ENCODE measurements around the gene GHRL. TPM values are rescaled to one million over a fixed set of nuclear protein-coding genes. Genes with fewer than 3 reads are reported as not detected.

GHRL gene
- total RNA-seq, 1 experiment from 2014 or later, result 0.85 TPM

DNA sequence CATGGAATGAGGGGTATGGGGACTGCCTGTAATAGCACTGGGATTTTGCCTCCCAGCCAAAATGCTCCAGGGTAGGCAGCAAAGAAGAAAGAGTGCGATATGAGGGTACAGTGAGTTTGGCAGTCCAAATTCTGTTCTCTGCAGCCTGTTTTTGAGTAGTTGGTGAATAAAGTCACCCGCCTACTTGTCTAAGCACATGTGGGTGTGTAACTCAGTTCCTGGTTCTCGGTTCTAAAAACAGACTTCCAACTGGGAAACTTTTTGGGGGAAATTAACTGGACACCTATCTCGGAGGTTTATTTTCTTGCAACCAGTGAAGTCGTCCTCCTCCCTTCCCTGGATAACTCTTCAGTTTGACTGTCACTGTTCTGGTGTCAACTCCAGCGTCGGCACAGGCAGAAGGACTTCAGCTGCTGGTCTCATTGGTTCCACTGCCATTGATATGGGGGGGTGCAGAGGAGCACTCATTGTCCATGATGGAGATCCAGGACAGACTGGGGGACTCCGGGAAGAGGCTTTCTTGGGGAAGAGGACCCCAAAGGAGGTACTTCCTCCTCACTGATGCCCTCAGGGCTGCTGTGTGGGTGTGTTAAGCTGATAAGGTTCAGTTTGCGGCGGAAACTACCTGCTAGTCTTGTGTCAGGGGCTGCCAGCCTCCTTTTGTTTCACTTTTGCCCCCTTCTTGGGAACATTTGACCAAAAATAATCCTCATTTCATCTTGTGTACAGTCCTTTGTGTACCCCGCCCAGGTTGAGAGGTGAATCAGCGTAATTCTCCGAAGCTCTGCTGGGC lies 13.2 kb downstream of the GHRL start:
- Mint-ChIP-seq H3K9me3 (ENCODE audit: low read depth, unreplicated experiment) (no peaks in the 10 kb centered on the region), H3K27ac (ENCODE audit: unreplicated experiment) (no peak overlapping the region), H3K4me1 (ENCODE audit: low read depth, unreplicated experiment) (no peaks in the 10 kb centered on the region), H3K4me3 (ENCODE audit: low read depth, unreplicated experiment) (no peak overlapping the region), H3K36me3 (ENCODE audit: insufficient read depth, unreplicated experiment) (peaks cover 31% of the 10 kb centered on the region), H3K27me3 (ENCODE audit: unreplicated experiment) (no peaks in the 10 kb centered on the region)
- TF ChIP-seq CTCF (IDR thresholded peaks at IDR 0.05; ENCODE audit: unreplicated experiment), result no peak
- CTCF ChIA-PET, result interaction anchor here (0.5 kb wide), 1 partner anchor 262 kb away, joined by 3 read pairs; no protein-coding TSS in a partner anchor
- intact Hi-C loops (cut with micrococcal nuclease; ENCODE audit: unreplicated experiment), result no loop called here
- BruUV-seq (replicated peaks), result no TSS peak
- DNase-seq, result no peak

GRCh38 chr3:10278501-10278900 lies 14.2 kb downstream of the GHRL start:
- Mint-ChIP-seq H3K27me3 (ENCODE audit: unreplicated experiment) (no peaks in the 10 kb centered on the region), H3K4me1 (ENCODE audit: low read depth, unreplicated experiment) (peaks cover 9% of the 10 kb centered on the region), H3K27ac (ENCODE audit: unreplicated experiment) (no peak overlapping the region), H3K9me3 (ENCODE audit: low read depth, unreplicated experiment) (no peaks in the 10 kb centered on the region), H3K36me3 (ENCODE audit: insufficient read depth, unreplicated experiment) (peaks cover 29% of the 10 kb centered on the region), H3K4me3 (ENCODE audit: low read depth, unreplicated experiment) (no peak overlapping the region)
- CTCF ChIA-PET, result interaction anchor here (0.5 to 0.6 kb wide), 2 partner anchors 29 to 260 kb away, joined by 3 read pairs; no protein-coding TSS in a partner anchor
- no TSS peak for BruUV-seq (replicated peaks)
- intact Hi-C loops (cut with micrococcal nuclease; ENCODE audit: unreplicated experiment), result no loop called here
- TF ChIP-seq CTCF (IDR thresholded peaks at IDR 0.05; ENCODE audit: unreplicated experiment), result no peak
- DNase-seq, result no peak

DNA sequence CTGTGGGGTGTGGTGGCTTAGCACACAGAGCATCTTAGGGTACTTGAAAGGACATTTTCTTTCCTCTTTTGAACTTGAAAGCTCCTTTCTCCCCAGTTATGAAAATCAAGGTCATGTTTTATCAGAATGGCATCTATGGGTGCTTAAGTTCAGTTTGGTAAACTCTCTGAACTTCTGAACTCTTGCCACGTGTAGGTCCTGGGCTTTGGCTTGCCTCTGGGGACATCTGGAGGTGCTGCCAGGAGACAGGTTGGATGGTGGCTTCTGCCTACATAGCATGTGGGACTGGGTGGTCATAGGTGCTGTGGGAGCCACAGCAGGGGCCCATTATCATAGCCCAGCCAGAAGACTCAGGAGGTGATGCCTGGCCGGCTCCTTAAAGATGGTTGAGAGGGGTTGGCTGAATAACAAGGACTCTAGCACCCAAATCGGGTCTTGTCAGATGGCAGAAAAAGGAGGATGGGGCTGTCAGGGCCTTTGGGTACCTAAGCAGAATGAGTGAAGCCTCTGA lies 15.6 kb downstream of the GHRL start:
- Mint-ChIP-seq H3K4me1 (ENCODE audit: low read depth, unreplicated experiment) (peaks cover 19% of the 10 kb centered on the region), H3K27me3 (ENCODE audit: unreplicated experiment) (no peaks in the 10 kb centered on the region), H3K36me3 (ENCODE audit: insufficient read depth, unreplicated experiment) (peaks cover 33% of the 10 kb centered on the region), H3K4me3 (ENCODE audit: low read depth, unreplicated experiment) (no peak overlapping the region), H3K27ac (ENCODE audit: unreplicated experiment) (no peak overlapping the region), H3K9me3 (ENCODE audit: low read depth, unreplicated experiment) (no peaks in the 10 kb centered on the region)
- BruUV-seq (replicated peaks), result no TSS peak
- intact Hi-C loops (cut with micrococcal nuclease; ENCODE audit: unreplicated experiment), result no loop called here
- CTCF ChIA-PET, result no interaction called here
- no peak for DNase-seq
- TF ChIP-seq CTCF (IDR thresholded peaks at IDR 0.05; ENCODE audit: unreplicated experiment), result no peak

DNA sequence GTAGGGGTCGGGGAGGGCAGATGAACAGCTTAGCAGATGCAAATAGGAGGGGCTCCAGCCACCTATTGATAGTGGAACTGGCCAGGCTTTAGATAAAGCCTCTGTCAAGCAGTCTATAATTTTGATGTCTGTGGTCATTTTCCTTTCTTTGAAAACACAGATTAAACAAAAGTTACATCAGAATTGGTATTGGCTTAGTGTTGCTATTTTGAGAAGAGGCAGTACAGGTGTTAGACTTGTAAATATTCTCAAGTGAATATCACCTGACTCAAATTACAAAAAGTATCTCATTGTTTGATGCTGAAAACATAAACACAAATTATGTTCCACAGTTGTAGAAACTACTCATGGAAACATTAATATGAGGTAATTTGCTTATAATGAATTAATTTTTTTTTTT lies 18.1 kb downstream of the GHRL start:
- CTCF ChIA-PET, result interaction anchor here (0.6 to 0.7 kb wide), 2 partner anchors 16 to 223 kb away, joined by 3 to 4 read pairs; no protein-coding TSS in a partner anchor
- peaks cover 19% of the 10 kb centered on the region for H3K4me1 Mint-ChIP-seq (ENCODE audit: low read depth, unreplicated experiment)

More for the DNA sequence above, 18.1 kb downstream of the GHRL start:
- no peak for TF ChIP-seq CTCF (IDR thresholded peaks at IDR 0.05; ENCODE audit: unreplicated experiment)
- intact Hi-C loops (cut with micrococcal nuclease; ENCODE audit: unreplicated experiment), result no loop called here
- H3K9me3 Mint-ChIP-seq (ENCODE audit: low read depth, unreplicated experiment), result no peaks in the 10 kb centered on the region
- DNase-seq, result no peak
- no peak overlapping the region for H3K27ac Mint-ChIP-seq (ENCODE audit: unreplicated experiment)
- BruUV-seq (replicated peaks), result no TSS peak
- no peak overlapping the region for H3K4me3 Mint-ChIP-seq (ENCODE audit: low read depth, unreplicated experiment)
- H3K27me3 Mint-ChIP-seq (ENCODE audit: unreplicated experiment), result no peaks in the 10 kb centered on the region
- peaks cover 50% of the 10 kb centered on the region for H3K36me3 Mint-ChIP-seq (ENCODE audit: insufficient read depth, unreplicated experiment)

Data from Calu3 (cell line).